ENCODE results near the gene C16orf92.

DNA sequence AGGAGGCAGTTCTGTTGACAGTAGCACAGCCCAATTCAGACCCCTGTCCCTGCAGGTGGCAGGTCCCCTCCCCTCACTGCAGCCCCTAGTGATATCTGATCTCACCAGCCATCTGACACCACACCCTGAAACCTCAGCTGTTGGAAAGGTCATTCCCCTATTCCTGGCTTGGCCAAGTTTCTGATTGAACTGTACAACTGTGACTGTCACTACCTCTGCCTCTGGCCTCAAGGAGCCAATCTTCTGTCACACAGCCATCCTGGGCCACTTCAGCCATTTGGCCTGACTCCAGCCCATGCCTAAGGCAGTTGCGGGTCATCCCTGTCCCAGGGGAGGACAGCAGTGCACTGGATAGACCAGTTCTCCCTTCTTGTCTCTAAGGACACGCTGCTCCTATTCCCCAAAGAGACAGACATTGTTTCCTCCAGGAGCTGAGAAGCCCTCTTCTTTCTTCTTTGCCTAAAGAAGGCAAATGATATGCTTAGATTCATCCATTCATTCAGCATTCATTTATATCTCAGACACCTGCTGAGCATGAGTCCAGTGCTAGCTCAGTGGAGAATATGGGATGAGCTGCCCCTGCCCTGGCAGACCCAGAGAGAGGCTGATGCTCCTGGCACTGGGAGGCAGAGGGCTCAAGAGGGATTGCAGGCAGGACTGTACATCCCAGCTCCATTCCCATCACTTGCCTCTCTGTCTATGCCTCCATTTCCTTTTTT lies 38.0 kb downstream of the C16orf92 start:
- TF ChIP-seq, protein P1, sequence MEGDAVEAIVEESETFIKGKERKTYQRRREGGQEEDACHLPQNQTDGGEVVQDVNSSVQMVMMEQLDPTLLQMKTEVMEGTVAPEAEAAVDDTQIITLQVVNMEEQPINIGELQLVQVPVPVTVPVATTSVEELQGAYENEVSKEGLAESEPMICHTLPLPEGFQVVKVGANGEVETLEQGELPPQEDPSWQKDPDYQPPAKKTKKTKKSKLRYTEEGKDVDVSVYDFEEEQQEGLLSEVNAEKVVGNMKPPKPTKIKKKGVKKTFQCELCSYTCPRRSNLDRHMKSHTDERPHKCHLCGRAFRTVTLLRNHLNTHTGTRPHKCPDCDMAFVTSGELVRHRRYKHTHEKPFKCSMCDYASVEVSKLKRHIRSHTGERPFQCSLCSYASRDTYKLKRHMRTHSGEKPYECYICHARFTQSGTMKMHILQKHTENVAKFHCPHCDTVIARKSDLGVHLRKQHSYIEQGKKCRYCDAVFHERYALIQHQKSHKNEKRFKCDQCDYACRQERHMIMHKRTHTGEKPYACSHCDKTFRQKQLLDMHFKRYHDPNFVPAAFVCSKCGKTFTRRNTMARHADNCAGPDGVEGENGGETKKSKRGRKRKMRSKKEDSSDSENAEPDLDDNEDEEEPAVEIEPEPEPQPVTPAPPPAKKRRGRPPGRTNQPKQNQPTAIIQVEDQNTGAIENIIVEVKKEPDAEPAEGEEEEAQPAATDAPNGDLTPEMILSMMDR (IDR thresholded peaks at IDR 0.05): no peak
- TF ChIP-seq POLR2A (IDR thresholded peaks at IDR 0.05): no peak

Data from adrenal gland (tissue), 5 donors.